ENCODE results near the gene GNG14. TPM values are rescaled to one million over a fixed set of nuclear protein-coding genes. Genes with fewer than 3 reads are reported as not detected.
"Not testable (repeated sequence)": the region's sequence is repeated elsewhere in the genome, so short reads cannot be mapped to it uniquely, and the experiment has no call there.

GNG14 gene
- total RNA-seq, 1 experiment from 2014 or later = not detected

- Histone ChIP-seq H3K79me2 (ENCODE audit: insufficient read depth, low read length) (peaks cover 48% of the 10 kb centered on the region), H3K4me3 (replicated peaks in 1 of 2; ENCODE audit: low read depth in 1 of 2, low read length in 2 of 2) (peak within 1 kb of the TSS; percentile 82 to 93), H3K27me3 (ENCODE audit: insufficient read depth, low read length) (no peaks in the 10 kb centered on the region), H3K4me1 (ENCODE audit: control insufficient read depth in 1 of 2, insufficient read depth in 2 of 2, low read length in 2 of 2) (peaks cover 0 to 38% of the 10 kb centered on the region in 2 experiments; a peak in 3 of 4 replicates), H3K9me2 (ENCODE audit: insufficient read depth) (no peaks in the 10 kb centered on the region), H2AFZ (ENCODE audit: low read depth, low read length, poor library complexity, severe bottlenecking) (no peak within 1 kb of the TSS), H4K20me1 (ENCODE audit: insufficient read depth) (no peaks in the 10 kb centered on the region), H3K4me2 (ENCODE audit: low read length) (peak within 1 kb of the TSS; percentile 78), H3K36me3 (ENCODE audit: control insufficient read depth in 1 of 2, insufficient read depth in 2 of 2, low read length in 2 of 2) (peaks cover 8 to 19% of the 10 kb centered on the region in 2 experiments; a peak in 3 of 4 replicates), H3K9ac (ENCODE audit: low read length) (peak within 1 kb of the TSS; percentile 93), H3K27ac (ENCODE audit: low read depth, low read length) (peak within 1 kb of the TSS; percentile 88), H3K9me3 (ENCODE audit: control insufficient read depth in 1 of 2, insufficient read depth in 1 of 2, low read depth in 1 of 2, low read length in 2 of 2) (no peaks in the 10 kb centered on the region)
- DNase-seq (ENCODE audit: low read depth, low spot score) (peak; percentile 24), ATAC-seq (peak; percentile 35)
- RAD21 ChIA-PET (ENCODE audit: low non-redundant PET in 1 of 2, low total read pairs in 2 of 2, uncharacterized antibody in 2 of 2, unreplicated experiment in 2 of 2) = interaction anchor here in 1 of 2 experiments (0.6 kb wide), 1 partner anchor 146 kb away, joined by 4 read pairs; no protein-coding TSS in a partner anchor
- no peak for TF ChIP-seq JUND (IDR thresholded peaks at IDR 0.05)
- TF ChIP-seq MAX (IDR thresholded peaks at IDR 0.05) = peak; percentile 89
- BruUV-seq (replicated peaks) = no TSS peak
- POLR2A ChIA-PET = interaction anchor here (1.5 to 3.9 kb wide), 3 partner anchors 10 to 68 kb away, joined by 8 to 32 read pairs (median 23); partner anchors contain the start of genes DHPS and JUNB
- intact Hi-C loops (cut with micrococcal nuclease) = no loop called here
- CTCF ChIA-PET = interaction anchor here (1.2 to 3.0 kb wide), 3 partner anchors 10 to 124 kb away, joined by 4 to 17 read pairs (median 6); partner anchors contain the start of gene TRIR
These were observed 36.0 kb downstream of the GNG14 start, which contains the start of gene TNPO2 for GRCh38 chr19:12723641-12724426. TSS of gene TNPO2 (minus strand) at chr19:12723932. CDS start at chr19:12720977, 2,955 bp downstream.

DNA sequence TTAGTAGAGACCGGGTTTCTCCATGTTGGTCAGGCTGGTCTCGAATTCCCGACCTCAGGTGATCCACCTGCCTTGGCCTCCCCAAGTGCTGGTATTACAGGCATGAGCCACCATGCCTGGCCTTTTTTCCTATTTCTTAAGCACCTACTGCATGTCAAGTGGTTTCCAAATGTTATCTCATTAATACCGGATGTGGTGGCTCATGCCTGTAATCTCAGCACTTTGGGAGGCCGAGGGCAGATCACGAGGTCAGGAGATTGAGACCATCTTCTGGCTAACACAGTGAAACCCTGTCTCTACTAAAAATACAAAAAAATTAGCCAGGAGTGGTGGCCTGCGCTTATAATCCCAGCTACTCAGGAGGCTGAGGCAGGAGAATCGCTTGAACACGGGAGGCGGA lies 37.8 kb downstream of the GNG14 start:
- BruUV-seq (replicated peaks); intact Hi-C loops (cut with micrococcal nuclease); H3K4me3 ChIP-seq (replicated peaks in 1 of 2; ENCODE audit: low read depth in 1 of 2, low read length in 2 of 2); H3K27ac ChIP-seq (ENCODE audit: low read depth, low read length); H3K9me3 ChIP-seq (ENCODE audit: control insufficient read depth in 1 of 2, insufficient read depth in 1 of 2, low read depth in 1 of 2, low read length in 2 of 2); H3K9me2 ChIP-seq (ENCODE audit: insufficient read depth); DNase-seq (ENCODE audit: low read depth, low spot score); H3K9ac ChIP-seq (ENCODE audit: low read length); H3K4me2 ChIP-seq (ENCODE audit: low read length); H3K27me3 ChIP-seq (ENCODE audit: insufficient read depth, low read length); CTCF ChIA-PET; H4K20me1 ChIP-seq (ENCODE audit: insufficient read depth); ATAC-seq; RAD21 ChIA-PET (ENCODE audit: low non-redundant PET in 1 of 2, low total read pairs in 2 of 2, uncharacterized antibody in 2 of 2, unreplicated experiment in 2 of 2); H2AFZ ChIP-seq (ENCODE audit: low read depth, low read length, poor library complexity, severe bottlenecking): not testable (repeated sequence)
- peaks cover 21 to 26% of the 10 kb centered on the region in 2 experiments for H3K36me3 ChIP-seq (ENCODE audit: control insufficient read depth in 1 of 2, insufficient read depth in 2 of 2, low read length in 2 of 2)
- H3K4me1 ChIP-seq (ENCODE audit: control insufficient read depth in 1 of 2, insufficient read depth in 2 of 2, low read length in 2 of 2) = peaks cover 0 to 33% of the 10 kb centered on the region in 2 experiments; a peak in 3 of 4 replicates
- POLR2A ChIA-PET = interaction anchor here (1.1 kb wide), 1 partner anchor 9 kb away, joined by 3 read pairs; no protein-coding TSS in a partner anchor
- peaks cover 42% of the 10 kb centered on the region for H3K79me2 ChIP-seq (ENCODE audit: insufficient read depth, low read length)
